ENCODE results near the gene GART.

Gene GART

GRCh38 chr21:33552999-33553598 is 11.2 kb upstream of the GART start:
- no peak for DNase-seq (ENCODE audit: low spot score)

GRCh38 chr21:33552093-33552998 is 10.4 kb upstream of the GART start:
- DNase-seq (ENCODE audit: low spot score): no peak

- DNase-seq (ENCODE audit: low spot score): no peak
Observed at GRCh38 chr21:33551664-33552063, 9.7 kb upstream of the GART start.

- no peak for DNase-seq (ENCODE audit: low spot score)
Observed at GRCh38 chr21:33550772-33551660, 9.1 kb upstream of the GART start.

GRCh38 chr21:33549848-33550771 is 8.2 kb upstream of the GART start:
- no peak for DNase-seq (ENCODE audit: low spot score)

GRCh38 chr21:33546086-33546485 is 4.2 kb upstream of the GART start:
- no peak for DNase-seq (ENCODE audit: low spot score)

- DNase-seq (ENCODE audit: low spot score): no peak
Observed at GRCh38 chr21:33544451-33545195, 2.7 kb upstream of the GART start.

- DNase-seq (ENCODE audit: low spot score): no peak
Observed at GRCh38 chr21:33543505-33544129, 1.7 kb upstream of the GART start.

GRCh38 chr21:33542640-33543504 is 955 bp upstream of the GART start, which contains the start of gene SON:
Gene SON, plus strand, starts transcription at chr21:33543038. Its CDS starts 55 bp downstream, at chr21:33543093.
- peak; percentile 96 for DNase-seq (ENCODE audit: low spot score)

- DNase-seq (ENCODE audit: low spot score): no peak
Observed at GRCh38 chr21:33541105-33541711, 709 bp downstream of the GART start.

GRCh38 chr21:33540711-33541104 is 1.2 kb downstream of the GART start:
- DNase-seq (ENCODE audit: low spot score): no peak

GRCh38 chr21:33539616-33540015 is 2.3 kb downstream of the GART start:
- DNase-seq (ENCODE audit: low spot score): peak; percentile 74

- no peak for DNase-seq (ENCODE audit: low spot score)
Observed at GRCh38 chr21:33537212-33537611, 4.7 kb downstream of the GART start.

GRCh38 chr21:33531007-33531406 is 10.9 kb downstream of the GART start:
- DNase-seq (ENCODE audit: low spot score): no peak

GRCh38 chr21:33522953-33523349 is 19.0 kb downstream of the GART start:
- no peak for DNase-seq (ENCODE audit: low spot score)

GRCh38 chr21:33522297-33522952 is 19.5 kb downstream of the GART start:
- DNase-seq (ENCODE audit: low spot score): no peak

- DNase-seq (ENCODE audit: low spot score): no peak
Observed at GRCh38 chr21:33518899-33519298, 23.0 kb downstream of the GART start.

- no peak for DNase-seq (ENCODE audit: low spot score)
Observed at GRCh38 chr21:33514229-33514628, 27.7 kb downstream of the GART start.
